ENCODE measurements around the gene ZNF516. TPM values are rescaled to one million over a fixed set of nuclear protein-coding genes. Genes with fewer than 3 reads are reported as not detected.

The ZNF516 gene
- total RNA-seq, 3 donors from 2014 or later (not counting 1 experiment from before 2014, with no cell fraction given), result 49.1 to 60.0 (median 52.4) TPM

- peaks cover 5% of the 10 kb centered on the region for H3K36me3 Mint-ChIP-seq
- Histone ChIP-seq H3K4me3 (ENCODE audit: low read length) (no peak overlapping the region), H3K9me3 (ENCODE audit: control insufficient read depth, insufficient read depth, low read length) (no peaks in the 10 kb centered on the region), H3K4me1 (ENCODE audit: control insufficient read depth, insufficient read depth, low read length) (no peaks in the 10 kb centered on the region), H3K27me3 (ENCODE audit: control insufficient read depth, insufficient read depth, low read length) (peaks cover 3% of the 10 kb centered on the region), H3K36me3 (ENCODE audit: control insufficient read depth, insufficient read depth, low read length) (no peaks in the 10 kb centered on the region), H3K27ac (ENCODE audit: low read length) (no peak overlapping the region)
- H3K9me3 Mint-ChIP-seq, result peaks cover 2 to 9% of the 10 kb centered on the region in 2 donors
- TF ChIP-seq, protein P1, sequence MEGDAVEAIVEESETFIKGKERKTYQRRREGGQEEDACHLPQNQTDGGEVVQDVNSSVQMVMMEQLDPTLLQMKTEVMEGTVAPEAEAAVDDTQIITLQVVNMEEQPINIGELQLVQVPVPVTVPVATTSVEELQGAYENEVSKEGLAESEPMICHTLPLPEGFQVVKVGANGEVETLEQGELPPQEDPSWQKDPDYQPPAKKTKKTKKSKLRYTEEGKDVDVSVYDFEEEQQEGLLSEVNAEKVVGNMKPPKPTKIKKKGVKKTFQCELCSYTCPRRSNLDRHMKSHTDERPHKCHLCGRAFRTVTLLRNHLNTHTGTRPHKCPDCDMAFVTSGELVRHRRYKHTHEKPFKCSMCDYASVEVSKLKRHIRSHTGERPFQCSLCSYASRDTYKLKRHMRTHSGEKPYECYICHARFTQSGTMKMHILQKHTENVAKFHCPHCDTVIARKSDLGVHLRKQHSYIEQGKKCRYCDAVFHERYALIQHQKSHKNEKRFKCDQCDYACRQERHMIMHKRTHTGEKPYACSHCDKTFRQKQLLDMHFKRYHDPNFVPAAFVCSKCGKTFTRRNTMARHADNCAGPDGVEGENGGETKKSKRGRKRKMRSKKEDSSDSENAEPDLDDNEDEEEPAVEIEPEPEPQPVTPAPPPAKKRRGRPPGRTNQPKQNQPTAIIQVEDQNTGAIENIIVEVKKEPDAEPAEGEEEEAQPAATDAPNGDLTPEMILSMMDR (IDR thresholded peaks at IDR 0.05), result no peak
- ATAC-seq, result no peak
- H3K27ac Mint-ChIP-seq, result no peak overlapping the region
- peaks cover 3 to 8% of the 10 kb centered on the region in 2 donors for H3K27me3 Mint-ChIP-seq (ENCODE audit: low read depth in 2 of 2)
- H3K4me3 Mint-ChIP-seq, result no peak overlapping the region
- no peak for DNase-seq
- H3K4me1 Mint-ChIP-seq, result peaks cover 14 to 17% of the 10 kb centered on the region in 2 donors
- intact Hi-C loops (cut with micrococcal nuclease), result no loop called here
- 81% methylated on average over 4 of the region's 4 CpGs for WGBS (ENCODE audit: insufficient coverage)
Measured at GRCh38 chr18:76328140-76328539, 166.9 kb downstream of the ZNF516 start.

DNA sequence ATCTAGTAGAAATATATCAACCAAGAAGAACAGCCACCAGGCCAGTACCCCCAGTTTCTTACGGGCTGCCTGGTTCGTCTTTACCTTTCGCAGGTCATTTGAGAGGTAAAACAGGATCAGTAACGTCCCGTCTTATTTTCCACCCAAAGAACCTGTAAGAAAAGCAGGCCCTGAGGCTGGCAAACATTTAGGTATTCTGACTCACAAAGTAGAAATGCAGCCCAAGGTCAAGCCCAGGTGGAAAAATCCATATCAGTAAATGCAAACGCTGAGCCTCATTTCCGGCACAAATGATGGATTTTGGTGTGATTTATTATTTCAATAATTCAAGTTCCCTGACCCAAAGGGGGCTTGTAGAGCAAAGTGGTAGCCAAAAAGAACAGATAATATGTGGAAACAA, 171.2 kb downstream of the ZNF516 start:
- H3K36me3 Mint-ChIP-seq, result no peaks in the 10 kb centered on the region
- H3K27ac Mint-ChIP-seq, result no peak overlapping the region
- ATAC-seq (no peak), DNase-seq (no peak)
- WGBS (ENCODE audit: insufficient coverage), result 95% methylated on average over 7 of the region's 7 CpGs
- no peak overlapping the region for H3K4me3 ChIP-seq (ENCODE audit: low read length)
- no peaks in the 10 kb centered on the region for H3K4me1 Mint-ChIP-seq
- H3K4me1 ChIP-seq (ENCODE audit: control insufficient read depth, insufficient read depth, low read length), result no peaks in the 10 kb centered on the region
- peaks cover 3% of the 10 kb centered on the region for H3K27me3 ChIP-seq (ENCODE audit: control insufficient read depth, insufficient read depth, low read length)
- intact Hi-C loops (cut with micrococcal nuclease), result no loop called here
- H3K4me3 Mint-ChIP-seq, result no peak overlapping the region
- no peaks in the 10 kb centered on the region for H3K9me3 Mint-ChIP-seq
- H3K9me3 ChIP-seq (ENCODE audit: control insufficient read depth, insufficient read depth, low read length), result no peaks in the 10 kb centered on the region
- peaks cover 8% of the 10 kb centered on the region in 2 donors for H3K27me3 Mint-ChIP-seq (ENCODE audit: low read depth in 2 of 2)
- TF ChIP-seq, protein P1 (IDR thresholded peaks at IDR 0.05), result no peak
- no peaks in the 10 kb centered on the region for H3K36me3 ChIP-seq (ENCODE audit: control insufficient read depth, insufficient read depth, low read length)
- no peak overlapping the region for H3K27ac ChIP-seq (ENCODE audit: low read length)

GRCh38 chr18:76322686-76323085, 172.4 kb downstream of the ZNF516 start:
- H3K27me3 Mint-ChIP-seq (ENCODE audit: low read depth in 2 of 2), result peaks cover 8% of the 10 kb centered on the region in 2 donors
- TF ChIP-seq, protein P1 (IDR thresholded peaks at IDR 0.05), result no peak
- intact Hi-C loops (cut with micrococcal nuclease), result no loop called here
- WGBS (ENCODE audit: insufficient coverage), result 85% methylated on average over 7 of the region's 7 CpGs
- Histone ChIP-seq H3K4me3 (ENCODE audit: low read length) (no peak overlapping the region), H3K27me3 (ENCODE audit: control insufficient read depth, insufficient read depth, low read length) (no peaks in the 10 kb centered on the region), H3K9me3 (ENCODE audit: control insufficient read depth, insufficient read depth, low read length) (no peaks in the 10 kb centered on the region), H3K36me3 (ENCODE audit: control insufficient read depth, insufficient read depth, low read length) (no peaks in the 10 kb centered on the region), H3K4me1 (ENCODE audit: control insufficient read depth, insufficient read depth, low read length) (no peaks in the 10 kb centered on the region), H3K27ac (ENCODE audit: low read length) (no peak overlapping the region)
- no peak overlapping the region for H3K4me3 Mint-ChIP-seq
- no peak for DNase-seq
- no peak for ATAC-seq
- no peaks in the 10 kb centered on the region for H3K9me3 Mint-ChIP-seq
- no peaks in the 10 kb centered on the region for H3K36me3 Mint-ChIP-seq
- no peak overlapping the region for H3K27ac Mint-ChIP-seq
- no peaks in the 10 kb centered on the region for H3K4me1 Mint-ChIP-seq

DNA sequence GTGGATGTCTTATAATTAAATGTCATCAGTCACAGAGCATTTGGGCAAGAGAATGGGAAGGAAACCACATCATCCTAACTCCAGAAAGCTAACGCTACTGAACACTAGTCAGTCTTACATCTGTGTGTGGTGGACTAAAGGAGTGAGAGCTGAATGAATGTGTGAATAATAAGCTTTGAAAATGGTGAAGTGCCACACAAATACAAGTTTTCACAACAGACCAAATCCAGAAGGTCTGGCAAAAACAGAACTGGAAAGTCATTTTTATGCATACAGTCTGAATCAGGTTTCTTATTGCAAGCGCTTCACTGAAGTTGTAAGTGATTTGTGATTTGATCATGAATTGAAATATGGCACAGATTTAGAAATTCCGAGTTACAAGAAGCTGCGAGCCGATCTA, 175.7 kb downstream of the ZNF516 start:
- WGBS (ENCODE audit: insufficient coverage), result 91% methylated on average over 4 of the region's 5 CpGs
- no peaks in the 10 kb centered on the region for H3K4me1 Mint-ChIP-seq
- H3K27me3 Mint-ChIP-seq (ENCODE audit: low read depth in 2 of 2), result peaks cover 0 to 8% of the 10 kb centered on the region in 2 donors
- Histone ChIP-seq H3K4me1 (ENCODE audit: control insufficient read depth, insufficient read depth, low read length) (no peaks in the 10 kb centered on the region), H3K9me3 (ENCODE audit: control insufficient read depth, insufficient read depth, low read length) (no peaks in the 10 kb centered on the region), H3K27ac (ENCODE audit: low read length) (no peak overlapping the region), H3K4me3 (ENCODE audit: low read length) (no peak overlapping the region), H3K36me3 (ENCODE audit: control insufficient read depth, insufficient read depth, low read length) (no peaks in the 10 kb centered on the region), H3K27me3 (ENCODE audit: control insufficient read depth, insufficient read depth, low read length) (no peaks in the 10 kb centered on the region)
- H3K36me3 Mint-ChIP-seq, result no peaks in the 10 kb centered on the region
- intact Hi-C loops (cut with micrococcal nuclease), result no loop called here
- H3K9me3 Mint-ChIP-seq, result no peaks in the 10 kb centered on the region
- TF ChIP-seq, protein P1 (IDR thresholded peaks at IDR 0.05), result no peak
- ATAC-seq (no peak), DNase-seq (no peak)
- no peak overlapping the region for H3K4me3 Mint-ChIP-seq
- no peak overlapping the region for H3K27ac Mint-ChIP-seq
